Measurements from ENCODE around the gene PHPT1. TPM values are rescaled to one million over a fixed set of nuclear protein-coding genes. Genes with fewer than 3 reads are reported as not detected.
A peak's percentile ranks its signal among the peaks of the same experiment; 100 is the strongest.

The PHPT1 gene
- total and polyA plus RNA-seq, 12 donors = 73.9 to 330 (median 178) TPM

DNA sequence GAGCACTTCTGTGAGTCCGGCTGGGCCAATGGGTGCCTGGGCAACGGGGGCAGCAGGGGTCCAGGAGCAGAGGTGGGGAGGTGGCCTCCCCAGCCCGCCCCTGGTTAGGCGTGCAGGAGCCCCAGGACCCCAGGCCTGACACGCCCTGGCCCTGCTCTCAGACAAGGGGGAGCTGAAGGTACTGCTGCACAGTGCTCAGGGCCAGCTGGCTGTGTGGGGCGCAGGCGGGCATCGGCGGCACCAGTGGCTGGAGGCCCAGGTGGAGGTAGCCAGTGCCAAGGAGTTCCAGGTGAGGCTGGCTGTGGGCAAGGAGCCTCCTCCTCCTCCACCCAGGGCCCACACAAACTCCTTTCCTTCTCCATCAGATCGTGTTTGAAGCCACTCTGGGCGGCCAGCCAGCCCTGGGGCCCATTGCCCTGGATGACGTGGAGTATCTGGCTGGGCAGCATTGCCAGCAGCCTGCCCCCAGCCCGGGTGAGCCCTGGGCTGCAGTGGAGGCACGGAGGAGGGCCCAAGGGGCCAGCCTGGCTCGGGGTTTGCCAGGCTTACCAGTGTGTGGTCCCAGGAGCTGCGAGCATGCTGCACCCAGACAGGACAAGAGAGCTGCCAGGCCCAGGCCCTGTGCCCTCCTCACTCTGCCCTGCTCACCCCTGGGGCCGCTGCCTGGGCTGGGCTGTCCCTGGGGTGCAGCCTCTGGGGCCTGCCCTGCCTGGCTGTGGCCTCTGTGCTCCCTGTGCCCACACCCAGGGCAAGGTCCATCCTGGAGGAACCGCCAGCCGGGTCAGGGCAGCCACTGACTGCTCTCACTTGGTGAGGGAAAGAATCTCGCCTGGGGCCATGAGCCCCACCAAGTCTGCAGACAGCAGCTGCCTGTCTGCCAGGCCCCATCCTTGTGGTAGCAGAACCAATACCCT is 9.9 kb downstream of the PHPT1 start:
- no peaks in the 10 kb centered on the region for H3K9me3 ChIP-seq (replicated peaks in 1 of 3)
- no peak overlapping the region for H3K4me3 ChIP-seq
- peaks cover 0 to 35% of the 10 kb centered on the region in 2 donors for H3K36me3 ChIP-seq (replicated peaks in 1 of 2)
- WGBS, 4 donors = 40 to 63% (median 47%) methylated on average over 1 to 20 of the region's 20 CpGs
- intact Hi-C loops (cut with DNase I) = loop anchor here in 1 of 2 donors (10.0 kb wide), 1 partner anchor 86 kb away; the partner anchor contains the start of genes C8G and FBXW5
- no peaks in the 10 kb centered on the region for H3K27me3 ChIP-seq
- DNase-seq = peak; percentile 87 to 95 (median 90)
- H3K27ac ChIP-seq = peak overlapping the region in 4 of 5 donors; percentile 40 to 84 (median 66)
- peaks cover 7 to 13% of the 10 kb centered on the region in 2 donors for H3K4me1 ChIP-seq (replicated peaks in 1 of 2)
- TF ChIP-seq, protein P1, sequence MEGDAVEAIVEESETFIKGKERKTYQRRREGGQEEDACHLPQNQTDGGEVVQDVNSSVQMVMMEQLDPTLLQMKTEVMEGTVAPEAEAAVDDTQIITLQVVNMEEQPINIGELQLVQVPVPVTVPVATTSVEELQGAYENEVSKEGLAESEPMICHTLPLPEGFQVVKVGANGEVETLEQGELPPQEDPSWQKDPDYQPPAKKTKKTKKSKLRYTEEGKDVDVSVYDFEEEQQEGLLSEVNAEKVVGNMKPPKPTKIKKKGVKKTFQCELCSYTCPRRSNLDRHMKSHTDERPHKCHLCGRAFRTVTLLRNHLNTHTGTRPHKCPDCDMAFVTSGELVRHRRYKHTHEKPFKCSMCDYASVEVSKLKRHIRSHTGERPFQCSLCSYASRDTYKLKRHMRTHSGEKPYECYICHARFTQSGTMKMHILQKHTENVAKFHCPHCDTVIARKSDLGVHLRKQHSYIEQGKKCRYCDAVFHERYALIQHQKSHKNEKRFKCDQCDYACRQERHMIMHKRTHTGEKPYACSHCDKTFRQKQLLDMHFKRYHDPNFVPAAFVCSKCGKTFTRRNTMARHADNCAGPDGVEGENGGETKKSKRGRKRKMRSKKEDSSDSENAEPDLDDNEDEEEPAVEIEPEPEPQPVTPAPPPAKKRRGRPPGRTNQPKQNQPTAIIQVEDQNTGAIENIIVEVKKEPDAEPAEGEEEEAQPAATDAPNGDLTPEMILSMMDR (IDR thresholded peaks at IDR 0.05) = no peak
- no peak for TF ChIP-seq POLR2A (IDR thresholded peaks at IDR 0.05)

DNA sequence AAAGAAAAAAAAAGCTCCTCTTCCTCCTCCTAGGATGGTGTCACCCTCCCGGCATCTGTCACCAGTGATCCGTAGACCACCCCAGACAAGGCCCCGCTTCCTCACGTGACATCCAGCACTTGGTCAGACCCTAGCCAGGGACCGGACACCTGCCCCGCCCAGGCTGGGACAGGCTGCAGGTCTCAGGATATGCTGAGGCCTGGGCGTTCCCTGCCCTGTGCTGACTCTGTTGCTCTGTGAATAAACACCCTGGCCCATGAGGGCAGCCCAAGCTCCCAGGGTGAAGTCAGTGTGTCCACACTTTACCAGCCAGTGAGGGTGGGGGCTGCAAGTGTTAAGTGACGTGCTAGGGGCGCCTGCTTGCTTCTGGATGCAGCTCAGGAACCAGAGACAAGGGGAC is 11.3 kb downstream of the PHPT1 start:
- intact Hi-C loops (cut with DNase I) = no loop called here

DNA sequence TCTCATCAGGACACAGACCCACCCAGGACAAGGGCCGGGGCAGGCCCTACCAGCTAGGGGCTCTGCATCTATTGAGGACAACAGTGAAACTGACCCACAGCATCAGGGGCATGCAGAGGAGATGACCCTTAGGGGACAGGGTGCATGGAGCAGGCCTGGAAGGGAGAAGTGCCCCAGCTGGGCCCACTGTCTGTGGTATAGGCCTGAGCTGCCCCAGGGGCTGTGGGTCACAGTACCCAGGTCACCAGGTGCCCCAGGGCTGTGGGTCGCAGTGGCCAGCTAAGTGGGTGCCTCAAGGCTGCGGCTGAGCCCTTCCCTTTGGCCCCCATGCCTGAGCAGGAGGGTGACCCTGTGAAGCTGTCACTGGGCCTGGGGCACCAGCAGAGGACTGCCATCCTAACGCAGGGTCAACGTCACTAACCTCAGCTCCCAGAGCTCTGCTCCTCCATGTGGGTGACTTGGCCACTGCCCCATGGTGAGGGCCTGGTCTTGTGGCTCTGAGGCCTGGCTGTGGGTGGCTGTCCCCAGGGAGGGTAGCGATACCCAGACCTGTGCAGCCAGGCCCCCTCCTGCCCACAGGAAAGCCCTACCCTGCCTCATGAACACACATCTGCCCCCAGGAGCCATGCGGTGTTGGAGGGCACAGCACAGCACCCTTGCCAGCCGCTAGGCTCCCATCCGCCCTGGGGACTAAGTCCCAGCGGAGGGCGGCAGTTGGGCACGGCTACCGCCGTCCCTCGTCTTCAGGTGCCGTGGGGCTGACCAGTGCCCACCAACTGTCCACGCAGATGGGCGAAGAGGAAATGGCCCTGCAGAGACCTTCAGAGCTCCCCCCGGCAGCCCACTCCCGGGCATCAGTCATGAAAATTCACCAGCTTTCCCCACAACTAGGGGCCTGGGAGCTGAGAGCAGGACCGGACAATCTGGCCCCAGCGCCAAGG is 12.0 kb downstream of the PHPT1 start:
- Histone ChIP-seq H3K27ac (no peak overlapping the region), H3K4me3 (no peak overlapping the region), H3K27me3 (no peaks in the 10 kb centered on the region), H3K4me1 (replicated peaks in 1 of 2) (peaks cover 20 to 26% of the 10 kb centered on the region in 2 donors), H3K9me3 (replicated peaks in 1 of 3) (no peaks in the 10 kb centered on the region), H3K36me3 (replicated peaks in 1 of 2) (peaks cover 0 to 35% of the 10 kb centered on the region in 2 donors)
- WGBS, 4 donors = 88 to 92% (median 91%) methylated on average over 8 to 22 of the region's 22 CpGs
- peak in 3 of 7 donors; percentile 12 to 22 (median 19) for DNase-seq
- intact Hi-C loops (cut with DNase I) = no loop called here
- TF ChIP-seq, protein P1 (IDR thresholded peaks at IDR 0.05) = no peak
- TF ChIP-seq POLR2A (IDR thresholded peaks at IDR 0.05) = no peak

More for the DNA sequence above, 11.3 kb downstream of the PHPT1 start:
- Histone ChIP-seq H3K36me3 (replicated peaks in 1 of 2) (peaks cover 0 to 35% of the 10 kb centered on the region in 2 donors), H3K27ac (no peak overlapping the region), H3K27me3 (no peaks in the 10 kb centered on the region), H3K4me1 (replicated peaks in 1 of 2) (peaks cover 18 to 26% of the 10 kb centered on the region in 2 donors), H3K9me3 (replicated peaks in 1 of 3) (no peaks in the 10 kb centered on the region), H3K4me3 (no peak overlapping the region)
- no peak for TF ChIP-seq POLR2A (IDR thresholded peaks at IDR 0.05)
- TF ChIP-seq, protein P1 (IDR thresholded peaks at IDR 0.05) = no peak
- WGBS, 4 donors = 86 to 95% (median 90%) methylated on average over 8 to 9 of the region's 9 CpGs
- DNase-seq = peak in 5 of 7 donors; percentile 12 to 54 (median 23)
